NCI-H2029 (cell line): ENCODE measurements around the gene GPHA2.

ENCODE experiments used
- DNase-seq: peaks from one replicate; lab custom pipeline; 2025; lab: John Stamatoyannopoulos, UW

Gene GPHA2

GRCh38 chr11:64891215-64891848 is 44.4 kb downstream of the GPHA2 start:
- DNase-seq = no peak

GRCh38 chr11:64890522-64890939 is 45.2 kb downstream of the GPHA2 start:
- DNase-seq = no peak

GRCh38 chr11:64888729-64889511 is 46.8 kb downstream of the GPHA2 start:
- DNase-seq = no peak

GRCh38 chr11:64888406-64888728 is 47.3 kb downstream of the GPHA2 start:
- DNase-seq = no peak

GRCh38 chr11:64887757-64888405 is 47.8 kb downstream of the GPHA2 start:
- DNase-seq = peak; percentile 50

- no peak for DNase-seq
Observed at GRCh38 chr11:64887234-64887756, 48.4 kb downstream of the GPHA2 start.

- no peak for DNase-seq
Observed at GRCh38 chr11:64885367-64886286, 50.1 kb downstream of the GPHA2 start.
